SK-N-SH (cell line): ENCODE data around the gene ADIPOR2. TPM values are rescaled to one million over a fixed set of nuclear protein-coding genes. Genes with fewer than 3 reads are reported as not detected.

ENCODE experiments used
- CTCF ChIA-PET: fragments of 300-600, 350-600 bp; formaldehyde crosslinking; extraction: SDS; loops from one replicate; lab custom pipeline; 2021; lab: Yijun Ruan, JAX
- POLR2A ChIA-PET: fragments of 350-600 bp; sonication (Branson Sonifier 250); formaldehyde crosslinking; extraction: SDS; loops from one replicate; lab custom pipeline; 2020; ENCODE audit warnings: antibody characterized with exemption, inconsistent platforms; lab: Yijun Ruan, JAX
- DNase-seq: peaks from one replicate; pipeline ENCODE4 v3.0.0; 2012
- H2AFZ ChIP-seq: fragments of 200-600 bp; sonication (generic); 2 replicates; pipeline ENCODE4 v1.8.1; 2016; ENCODE audit warnings: antibody characterized with exemption, mild to moderate bottlenecking, low read depth
- H3F3A ChIP-seq: fragments of 200-600 bp; sonication (generic); replicated peaks from 2 replicates; pipeline ENCODE3; 2016; ENCODE audit warnings: antibody characterized with exemption, mild to moderate bottlenecking; ENCODE audit not compliant: insufficient read depth
- H3K27ac ChIP-seq, 2 experiments: fragments of 200-500 bp in 1 of 2; fragments of 200-600 bp in 1 of 2; sonication (Bioruptor generic) in 1 of 2; sonication (generic), shearing (Covaris generic) in 1 of 2; 2 replicates each; pipeline versions ENCODE4 v1.5.1 to v1.6.1; 2014 to 2016; ENCODE audit warnings: low read depth in 2 of 2, inconsistent platforms in 1 of 2, low read length in 1 of 2, mild to moderate bottlenecking in 1 of 2, mixed read lengths in 1 of 2
- H3K27me3 ChIP-seq: fragments of 200-600 bp; sonication (generic), shearing (Covaris generic); 2 replicates; pipeline ENCODE4 v1.6.1; 2016; ENCODE audit warnings: mixed run types; ENCODE audit not compliant: insufficient read depth
- H3K36me3 ChIP-seq, 2 experiments: fragments of 200-500 bp in 1 of 2; fragments of 200-600 bp in 1 of 2; sonication (Bioruptor generic) in 1 of 2; sonication (generic) in 1 of 2; replicated peaks in 1 of 2; 2 replicates each; pipeline versions ENCODE3 to v1.5.1; 2014 to 2016; ENCODE audit warnings: low read length in 1 of 2, mild to moderate bottlenecking in 1 of 2; ENCODE audit not compliant: insufficient read depth in 2 of 2, control insufficient read depth in 1 of 2
- H3K4me1 ChIP-seq, 2 experiments: fragments of 200-500 bp in 1 of 2; fragments of 200-600 bp in 1 of 2; sonication (Bioruptor generic) in 1 of 2; sonication (generic), shearing (Covaris generic) in 1 of 2; 2 replicates each; pipeline versions ENCODE4 v1.5.1 to v1.6.1; 2014 to 2016; ENCODE audit warnings: low read depth in 1 of 2, low read length in 1 of 2, mixed run types in 1 of 2; ENCODE audit not compliant: insufficient read depth in 2 of 2, control insufficient read depth in 1 of 2
- H3K4me2 ChIP-seq: fragments of 200-600 bp; sonication (generic), shearing (Covaris generic); 2 replicates; pipeline ENCODE4 v1.6.1; 2017; ENCODE audit warnings: mixed run types
- H3K4me3 ChIP-seq, 2 experiments: fragments of 200-500 bp in 1 of 2; fragments of 200-600 bp in 1 of 2; sonication (Bioruptor generic) in 1 of 2; sonication (generic), shearing (Covaris generic) in 1 of 2; 2 replicates each; pipeline versions ENCODE4 v1.5.1 to v1.8.1; 2014 to 2016; ENCODE audit warnings: low read depth in 2 of 2, inconsistent platforms in 1 of 2, low read length in 1 of 2, mild to moderate bottlenecking in 1 of 2, mixed read lengths in 1 of 2, moderate library complexity in 1 of 2
- H3K79me2 ChIP-seq: fragments of 200-600 bp; sonication (generic); 2 replicates; pipeline ENCODE4 v1.8.1; 2017; ENCODE audit warnings: mild to moderate bottlenecking; ENCODE audit not compliant: insufficient read depth
- H3K9ac ChIP-seq: fragments of 200-600 bp; sonication (generic); 2 replicates; pipeline ENCODE4 v1.6.1; 2017; ENCODE audit warnings: mixed run types
- H3K9me2 ChIP-seq: fragments of 200-600 bp; sonication (generic); 2 replicates; pipeline ENCODE4 v1.6.1; 2017; ENCODE audit warnings: mixed run types
- H3K9me3 ChIP-seq: fragments of 200-600 bp; sonication (generic); 2 replicates; pipeline ENCODE4 v1.6.1; 2017; ENCODE audit warnings: mixed run types, mild to moderate bottlenecking, moderate library complexity
- H4K20me1 ChIP-seq: fragments of 200-600 bp; sonication (generic); 2 replicates; pipeline ENCODE4 v1.6.1; 2017; ENCODE audit warnings: mild to moderate bottlenecking, mixed run types; ENCODE audit not compliant: insufficient read depth
- CHD2 ChIP-seq: fragments of 150-350 bp; IDR thresholded peaks from 2 replicates; pipeline ENCODE4 v1.6.1; 2018; ENCODE audit warnings: low read length; ENCODE audit not compliant: partially characterized antibody
- ELF1 ChIP-seq: IDR thresholded peaks from 2 replicates; pipeline ENCODE4 v1.4.0; 2012
- EP300 ChIP-seq, 2 experiments: IDR thresholded peaks; 2 replicates each; pipeline versions ENCODE4 v1.4.0 to v1.6.1; 2012; ENCODE audit warnings: borderline replicate concordance in 1 of 2, low read depth in 1 of 2, low read length in 1 of 2
- FOXM1 ChIP-seq: IDR thresholded peaks from 2 replicates; pipeline ENCODE4 v1.4.0; 2012; ENCODE audit warnings: low read depth, mild to moderate bottlenecking
- GABPA ChIP-seq: IDR thresholded peaks from 2 replicates; pipeline ENCODE4 v1.4.0; 2012; ENCODE audit warnings: low read depth, mild to moderate bottlenecking
- GATA2 ChIP-seq: sonication (generic); formaldehyde crosslinking; IDR thresholded peaks from 2 replicates; pipeline ENCODE4 v1.5.0; 2020; ENCODE audit warnings: mild to moderate bottlenecking, missing genetic modification reagents
- JUND ChIP-seq: IDR thresholded peaks from 2 replicates; pipeline ENCODE4 v1.4.0; 2012
- MEF2A ChIP-seq: IDR thresholded peaks from 2 replicates; pipeline ENCODE4 v1.4.0; 2012; ENCODE audit warnings: low read depth, borderline replicate concordance
- MXI1 ChIP-seq: IDR thresholded peaks from 2 replicates; pipeline ENCODE4 v1.6.1; 2012; ENCODE audit warnings: mild to moderate bottlenecking, low read depth, low read length, improper control_type of control experiment
- NFIC ChIP-seq: IDR thresholded peaks from 2 replicates; pipeline ENCODE4 v1.4.0; 2012; ENCODE audit warnings: borderline replicate concordance
- NRF1 ChIP-seq: IDR thresholded peaks from 2 replicates; pipeline ENCODE4 v1.6.1; 2012; ENCODE audit warnings: low read depth, mild to moderate bottlenecking, low read length
- POLR2AphosphoS5 ChIP-seq: IDR thresholded peaks from 2 replicates; pipeline ENCODE4 v1.6.1; 2012; ENCODE audit warnings: low read depth, low read length
- RXRA ChIP-seq: IDR thresholded peaks from 2 replicates; pipeline ENCODE4 v1.4.0; 2012; ENCODE audit warnings: low read depth, mild to moderate bottlenecking, borderline replicate concordance
- SIN3A ChIP-seq: IDR thresholded peaks from 2 replicates; pipeline ENCODE4 v1.6.1; 2012; ENCODE audit warnings: low read depth, mild to moderate bottlenecking, low read length, moderate library complexity, borderline replicate concordance
- TAF1 ChIP-seq: IDR thresholded peaks from 2 replicates; pipeline ENCODE4 v1.6.1; 2012; ENCODE audit warnings: low read depth, mild to moderate bottlenecking, low read length, moderate library complexity, borderline replicate concordance
- TCF12 ChIP-seq: IDR thresholded peaks from 2 replicates; pipeline ENCODE4 v1.4.0; 2012
- WGBS: methylation state at CpG from one replicate; pipeline ENCODE4 v1.1.6; 2017; ENCODE audit warnings: low lambda C conversion rate; 5-methylcytosine and 5-hydroxymethylcytosine counted together
- polyA plus RNA-seq, 3 experiments: library from polyadenylated mRNA; depleted of rRNA; stranded (reverse); fragments of >200 nt; gene quantifications; 2 replicates each; pipeline ENCODE4 v1.2.3, GENCODE V29; 2012
- TF ChIP-seq, protein P1 (sequence below): fragments of 150-350 bp; IDR thresholded peaks from 2 replicates; pipeline ENCODE4 v1.6.1; 2016; ENCODE audit warnings: mild to moderate bottlenecking, low read depth, low read length
- TF ChIP-seq, protein P2 (sequence below): IDR thresholded peaks from 2 replicates; pipeline ENCODE4 v1.4.0; 2012; ENCODE audit warnings: low read depth
- TF ChIP-seq, protein P3 (sequence below): IDR thresholded peaks from 2 replicates; pipeline ENCODE4 v1.6.1; 2012; ENCODE audit warnings: mild to moderate bottlenecking, low read depth, low read length, moderate library complexity
- TF ChIP-seq, protein P4 (sequence below): IDR thresholded peaks from 2 replicates; pipeline ENCODE4; 2012

ADIPOR2 gene
- polyA plus RNA-seq, 1 of the 3 experiments (the other 2 are of a cell fraction): 17.1 TPM

DNA sequence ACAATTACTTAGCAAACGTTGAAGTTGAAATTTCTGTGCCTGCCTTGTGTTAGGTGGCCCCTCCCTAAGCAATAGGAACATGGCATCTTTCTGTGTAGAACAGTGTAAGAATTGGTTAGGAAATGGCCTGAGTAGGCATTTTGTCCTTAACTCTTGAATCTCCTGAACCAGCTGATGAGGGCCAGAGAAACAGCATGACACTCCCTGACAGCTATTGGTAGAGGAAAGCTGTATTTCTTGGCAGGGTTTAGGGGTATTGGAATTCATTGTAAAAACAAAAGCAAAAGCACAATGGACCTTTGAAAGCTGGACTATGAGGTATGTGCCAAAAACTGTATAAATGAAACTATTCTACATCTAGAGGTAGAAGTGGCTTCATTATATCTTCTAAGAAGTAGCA, 88.9 kb downstream of the ADIPOR2 start (continued):
- TF ChIP-seq, protein P1, sequence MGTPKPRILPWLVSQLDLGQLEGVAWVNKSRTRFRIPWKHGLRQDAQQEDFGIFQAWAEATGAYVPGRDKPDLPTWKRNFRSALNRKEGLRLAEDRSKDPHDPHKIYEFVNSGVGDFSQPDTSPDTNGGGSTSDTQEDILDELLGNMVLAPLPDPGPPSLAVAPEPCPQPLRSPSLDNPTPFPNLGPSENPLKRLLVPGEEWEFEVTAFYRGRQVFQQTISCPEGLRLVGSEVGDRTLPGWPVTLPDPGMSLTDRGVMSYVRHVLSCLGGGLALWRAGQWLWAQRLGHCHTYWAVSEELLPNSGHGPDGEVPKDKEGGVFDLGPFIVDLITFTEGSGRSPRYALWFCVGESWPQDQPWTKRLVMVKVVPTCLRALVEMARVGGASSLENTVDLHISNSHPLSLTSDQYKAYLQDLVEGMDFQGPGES: no peak
- no peak for TF ChIP-seq ELF1
- no peak for TF ChIP-seq GABPA
- no peak for TF ChIP-seq CHD2
- peak; percentile 83 for TF ChIP-seq TCF12
- no peak for TF ChIP-seq POLR2AphosphoS5
- TF ChIP-seq NRF1: no peak
- no peak for TF ChIP-seq MXI1
- TF ChIP-seq RXRA: peak; percentile 31; the same call in 1 of the 2 replicates
- peak in 1 of 2 experiments; percentile 32; a peak in 1 of 4 replicates for TF ChIP-seq EP300 (IDR thresholded peaks at IDR 0.05; ENCODE audit: borderline replicate concordance in 1 of 2, low read depth in 1 of 2, low read length in 1 of 2)

DNA sequence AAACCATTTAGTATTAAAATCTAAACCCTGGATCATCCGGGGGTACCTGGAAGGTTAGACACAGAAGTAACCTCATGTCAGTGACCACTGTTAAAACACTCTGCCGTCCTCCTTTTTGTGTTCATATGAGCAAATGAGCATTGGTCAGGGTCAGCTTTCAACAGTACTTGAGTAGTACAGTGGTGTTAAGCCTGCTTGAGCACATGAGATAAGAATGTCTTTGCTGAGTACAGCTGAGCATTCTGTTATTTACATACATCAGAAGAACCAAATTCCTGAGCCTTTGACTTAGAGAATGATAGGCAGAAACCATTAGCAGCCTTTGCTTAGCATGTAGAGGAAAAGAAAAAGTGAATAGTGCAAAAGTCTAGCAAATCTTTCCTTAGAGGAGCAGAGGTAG, 90.9 kb downstream of the ADIPOR2 start:
- Histone ChIP-seq H3K4me3 (no peak overlapping the region), H3K79me2 (peaks cover 5% of the 10 kb centered on the region; the same call in 1 of the 2 replicates), H3K27ac (no peak overlapping the region), H3K36me3 (peaks cover 9 to 42% of the 10 kb centered on the region in 2 experiments), H3K9ac (no peak overlapping the region), H3K9me3 (no peaks in the 10 kb centered on the region), H3K9me2 (no peaks in the 10 kb centered on the region), H3K4me1 (peaks cover 4 to 29% of the 10 kb centered on the region in 2 experiments; a peak in 2 of 4 replicates), H4K20me1 (no peaks in the 10 kb centered on the region), H3F3A (peaks cover 24% of the 10 kb centered on the region), H2AFZ (no peak overlapping the region), H3K4me2 (no peak overlapping the region), H3K27me3 (no peaks in the 10 kb centered on the region)
- no peak for DNase-seq
- ChIA-PET CTCF (interaction anchor here (1.0 to 3.4 kb wide), 5 partner anchors 9 to 158 kb away, joined by 3 to 26 read pairs (median 12); no protein-coding TSS in a partner anchor), POLR2A (no interaction called here)
- WGBS: 100% methylated on average over 2 of the region's 2 CpGs
- TF ChIP-seq NFIC (no peak), FOXM1 (no peak), GATA2 (CRISPR knock-in tag) (no peak), MEF2A (no peak), NRF1 (no peak), RXRA (no peak), GABPA (no peak), TCF12 (no peak), JUND (no peak), MXI1 (no peak), TAF1 (no peak), SIN3A (no peak), POLR2AphosphoS5 (no peak)
- TF ChIP-seq, protein P1: no peak
- TF ChIP-seq, protein P2, sequence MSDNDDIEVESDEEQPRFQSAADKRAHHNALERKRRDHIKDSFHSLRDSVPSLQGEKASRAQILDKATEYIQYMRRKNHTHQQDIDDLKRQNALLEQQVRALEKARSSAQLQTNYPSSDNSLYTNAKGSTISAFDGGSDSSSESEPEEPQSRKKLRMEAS: no peak
- TF ChIP-seq, protein P3, sequence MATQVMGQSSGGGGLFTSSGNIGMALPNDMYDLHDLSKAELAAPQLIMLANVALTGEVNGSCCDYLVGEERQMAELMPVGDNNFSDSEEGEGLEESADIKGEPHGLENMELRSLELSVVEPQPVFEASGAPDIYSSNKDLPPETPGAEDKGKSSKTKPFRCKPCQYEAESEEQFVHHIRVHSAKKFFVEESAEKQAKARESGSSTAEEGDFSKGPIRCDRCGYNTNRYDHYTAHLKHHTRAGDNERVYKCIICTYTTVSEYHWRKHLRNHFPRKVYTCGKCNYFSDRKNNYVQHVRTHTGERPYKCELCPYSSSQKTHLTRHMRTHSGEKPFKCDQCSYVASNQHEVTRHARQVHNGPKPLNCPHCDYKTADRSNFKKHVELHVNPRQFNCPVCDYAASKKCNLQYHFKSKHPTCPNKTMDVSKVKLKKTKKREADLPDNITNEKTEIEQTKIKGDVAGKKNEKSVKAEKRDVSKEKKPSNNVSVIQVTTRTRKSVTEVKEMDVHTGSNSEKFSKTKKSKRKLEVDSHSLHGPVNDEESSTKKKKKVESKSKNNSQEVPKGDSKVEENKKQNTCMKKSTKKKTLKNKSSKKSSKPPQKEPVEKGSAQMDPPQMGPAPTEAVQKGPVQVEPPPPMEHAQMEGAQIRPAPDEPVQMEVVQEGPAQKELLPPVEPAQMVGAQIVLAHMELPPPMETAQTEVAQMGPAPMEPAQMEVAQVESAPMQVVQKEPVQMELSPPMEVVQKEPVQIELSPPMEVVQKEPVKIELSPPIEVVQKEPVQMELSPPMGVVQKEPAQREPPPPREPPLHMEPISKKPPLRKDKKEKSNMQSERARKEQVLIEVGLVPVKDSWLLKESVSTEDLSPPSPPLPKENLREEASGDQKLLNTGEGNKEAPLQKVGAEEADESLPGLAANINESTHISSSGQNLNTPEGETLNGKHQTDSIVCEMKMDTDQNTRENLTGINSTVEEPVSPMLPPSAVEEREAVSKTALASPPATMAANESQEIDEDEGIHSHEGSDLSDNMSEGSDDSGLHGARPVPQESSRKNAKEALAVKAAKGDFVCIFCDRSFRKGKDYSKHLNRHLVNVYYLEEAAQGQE: no peak
- TF ChIP-seq, protein P4, sequence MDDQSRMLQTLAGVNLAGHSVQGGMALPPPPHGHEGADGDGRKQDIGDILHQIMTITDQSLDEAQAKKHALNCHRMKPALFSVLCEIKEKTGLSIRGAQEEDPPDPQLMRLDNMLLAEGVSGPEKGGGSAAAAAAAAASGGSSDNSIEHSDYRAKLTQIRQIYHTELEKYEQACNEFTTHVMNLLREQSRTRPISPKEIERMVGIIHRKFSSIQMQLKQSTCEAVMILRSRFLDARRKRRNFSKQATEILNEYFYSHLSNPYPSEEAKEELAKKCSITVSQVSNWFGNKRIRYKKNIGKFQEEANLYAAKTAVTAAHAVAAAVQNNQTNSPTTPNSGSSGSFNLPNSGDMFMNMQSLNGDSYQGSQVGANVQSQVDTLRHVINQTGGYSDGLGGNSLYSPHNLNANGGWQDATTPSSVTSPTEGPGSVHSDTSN: no peak
